Stimulated activated CD4-positive, alpha-beta T cell treated with anti-CD3 and anti-CD28 coated beads, Interleukin-1b, Interleukin-23, amount 100 ng/mL, for 48 hours (primary cell): ENCODE results near the gene DLK1.

Source experiments
- DNase-seq: peaks from one replicate; pipeline ENCODE4 v3.0.0-alpha.2; 2020

The DLK1 gene

GRCh38 chr14:100765991-100766390 is 39.3 kb downstream of the DLK1 start:
- DNase-seq, result no peak

GRCh38 chr14:100767003-100767787 is 40.5 kb downstream of the DLK1 start:
- DNase-seq, result no peak

GRCh38 chr14:100767788-100768536 is 41.3 kb downstream of the DLK1 start:
- no peak for DNase-seq

- DNase-seq, result no peak
Observed at GRCh38 chr14:100769035-100769939, 42.6 kb downstream of the DLK1 start.

- DNase-seq, result no peak
Observed at GRCh38 chr14:100770046-100770445, 43.4 kb downstream of the DLK1 start.

- no peak for DNase-seq
Observed at GRCh38 chr14:100770605-100771120, 44.0 kb downstream of the DLK1 start.

GRCh38 chr14:100771121-100771800 is 44.6 kb downstream of the DLK1 start:
- no peak for DNase-seq

- DNase-seq, result no peak
Observed at GRCh38 chr14:100772607-100773165, 46.0 kb downstream of the DLK1 start.

- no peak for DNase-seq
Observed at GRCh38 chr14:100773331-100774163, 46.9 kb downstream of the DLK1 start.

GRCh38 chr14:100774164-100774537 is 47.5 kb downstream of the DLK1 start:
- no peak for DNase-seq

GRCh38 chr14:100775351-100775830 is 48.7 kb downstream of the DLK1 start:
- DNase-seq, result no peak

GRCh38 chr14:100775831-100776591 is 49.3 kb downstream of the DLK1 start:
- no peak for DNase-seq

- DNase-seq, result no peak
Observed at GRCh38 chr14:100776681-100777365, 50.1 kb downstream of the DLK1 start.

- no peak for DNase-seq
Observed at GRCh38 chr14:100777366-100777817, 50.7 kb downstream of the DLK1 start.

GRCh38 chr14:100777818-100778525 is 51.3 kb downstream of the DLK1 start:
- no peak for DNase-seq

- DNase-seq, result no peak
Observed at GRCh38 chr14:100778526-100778882, 51.8 kb downstream of the DLK1 start.

- DNase-seq, result no peak
Observed at GRCh38 chr14:100778951-100779690, 52.4 kb downstream of the DLK1 start.

GRCh38 chr14:100779691-100780080 is 53.0 kb downstream of the DLK1 start:
- no peak for DNase-seq
